ENCODE measurements around the gene OR11H12.
"Not testable (repeated sequence)": the region's sequence is repeated elsewhere in the genome, so short reads cannot be mapped to it uniquely, and the experiment has no call there.

OR11H12 gene, protein sequence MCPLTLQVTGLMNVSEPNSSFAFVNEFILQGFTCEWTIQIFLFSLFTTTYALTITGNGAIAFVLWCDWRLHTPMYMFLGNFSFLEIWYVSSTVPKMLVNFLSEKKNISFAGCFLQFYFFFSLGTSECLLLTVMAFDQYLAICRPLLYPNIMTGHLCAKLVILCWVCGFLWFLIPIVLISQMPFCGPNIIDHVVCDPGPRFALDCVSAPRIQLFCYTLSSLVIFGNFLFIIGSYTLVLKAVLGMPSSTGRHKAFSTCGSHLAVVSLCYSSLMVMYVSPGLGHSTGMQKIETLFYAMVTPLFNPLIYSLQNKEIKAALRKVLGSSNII

DNA sequence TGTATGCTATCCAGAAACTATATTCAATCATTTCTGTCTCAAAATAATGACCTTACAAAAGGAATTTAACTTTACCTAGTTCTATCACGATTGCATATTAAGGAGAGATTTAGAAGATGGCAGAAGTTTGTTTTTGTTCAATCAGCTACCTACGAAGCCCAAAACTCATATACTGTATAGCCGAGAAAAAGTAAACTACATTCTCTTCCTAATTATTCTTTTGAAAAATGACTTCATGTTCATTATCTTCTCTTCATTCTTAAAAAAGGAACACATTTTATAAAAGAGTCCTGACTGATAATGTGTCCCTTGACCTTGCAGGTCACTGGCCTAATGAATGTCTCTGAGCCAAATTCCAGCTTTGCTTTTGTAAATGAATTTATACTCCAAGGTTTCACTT is at the start of gene OR11H12:
Gene OR11H12 (plus strand): TSS at position 301 of the 400 bp plus-strand sequence. CDS start 0 bp downstream, at position 301.
- not testable (repeated sequence) for DNase-seq

DNA sequence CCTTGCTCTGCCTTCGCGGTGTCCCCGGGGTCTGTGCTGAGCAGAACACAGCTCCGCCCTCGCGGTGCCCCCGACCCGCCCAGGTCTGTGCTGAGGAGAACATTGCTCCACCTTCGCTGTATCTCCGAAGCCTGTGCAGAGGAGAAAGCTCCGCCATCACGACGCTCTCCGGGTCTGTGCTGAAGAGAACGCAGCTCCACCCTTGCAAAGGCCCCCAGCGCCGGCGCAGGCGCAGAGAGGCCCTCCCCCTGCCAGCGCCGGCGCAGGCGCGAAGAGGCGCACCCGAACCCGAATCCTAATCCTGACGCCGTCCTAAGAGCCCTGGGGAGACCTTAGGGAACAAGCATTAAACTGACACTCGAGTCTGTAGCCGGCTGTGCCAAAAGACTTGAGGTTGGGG is 18.0 kb upstream of the OR11H12 start:
- DNase-seq, result not testable (repeated sequence)

DNA sequence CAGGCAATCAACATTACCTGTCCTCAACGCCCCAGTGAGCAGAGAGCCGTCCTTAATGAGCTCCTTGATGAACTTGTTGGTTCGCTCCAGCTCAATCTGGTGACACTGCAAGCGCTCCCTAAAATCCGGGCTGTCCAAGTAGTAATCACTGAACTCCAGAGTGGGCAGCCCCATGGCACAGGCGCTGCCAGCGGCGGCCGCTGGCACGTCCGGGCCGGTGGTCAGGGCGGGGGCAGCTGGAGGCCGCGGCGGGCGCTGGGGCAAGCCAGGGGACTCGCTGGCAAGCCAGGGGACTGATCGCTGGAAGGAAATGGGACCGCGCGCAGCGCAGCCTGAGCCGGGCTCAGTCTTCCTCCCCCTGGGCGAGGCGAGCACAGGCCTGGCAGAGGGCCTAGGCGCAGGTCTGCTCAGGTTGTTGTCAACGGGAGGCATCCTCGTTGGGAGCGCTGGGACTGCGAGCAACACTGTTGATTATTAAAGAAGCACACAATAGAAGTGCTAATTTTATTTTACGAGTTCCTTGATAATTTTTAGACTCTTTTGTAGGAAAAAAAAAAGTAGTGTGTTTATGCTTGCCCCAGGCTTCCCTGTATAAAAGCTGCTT is 25.8 kb downstream of the OR11H12 start:
- DNase-seq, result not testable (repeated sequence)

DNA sequence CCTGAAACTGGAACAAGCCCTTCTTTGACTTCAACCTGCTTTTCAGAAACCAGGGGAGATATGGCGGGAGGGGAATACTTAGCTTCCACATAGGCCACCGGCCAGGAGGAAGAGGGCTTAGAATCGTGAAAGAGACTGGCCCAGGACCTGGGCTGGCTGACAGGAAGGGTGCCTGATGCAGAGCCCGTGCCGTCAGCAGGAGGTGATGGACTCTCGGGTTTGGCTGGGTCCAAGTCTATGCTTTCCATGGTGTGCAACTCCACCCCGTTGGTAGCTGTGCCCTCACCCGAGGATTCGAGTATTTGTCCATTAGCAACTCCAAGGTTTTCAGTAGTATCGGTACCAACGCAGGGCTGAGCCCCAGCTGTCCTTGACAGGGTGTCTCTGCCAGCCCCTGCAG is 35.1 kb downstream of the OR11H12 start:
- not testable (repeated sequence) for DNase-seq

DNA sequence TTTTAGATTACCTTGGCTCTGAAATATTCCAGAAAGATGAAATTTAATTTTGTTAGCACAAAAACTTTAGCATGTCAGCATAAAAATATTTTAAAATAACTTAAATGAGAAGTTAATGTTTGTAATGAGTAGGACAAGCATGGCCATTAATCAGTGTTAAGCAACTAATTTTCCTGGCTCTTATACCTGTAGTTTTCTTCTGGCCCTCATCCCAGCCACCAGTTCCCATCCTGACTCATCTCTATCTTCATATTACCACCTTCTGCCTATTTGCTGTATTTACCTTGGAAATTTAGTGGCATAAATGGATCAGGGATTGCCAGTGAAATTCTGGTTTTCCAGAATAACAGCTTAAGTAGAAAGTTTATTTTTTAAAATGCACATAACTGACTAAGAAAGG is 37.1 kb downstream of the OR11H12 start:
- not testable (repeated sequence) for DNase-seq

DNA sequence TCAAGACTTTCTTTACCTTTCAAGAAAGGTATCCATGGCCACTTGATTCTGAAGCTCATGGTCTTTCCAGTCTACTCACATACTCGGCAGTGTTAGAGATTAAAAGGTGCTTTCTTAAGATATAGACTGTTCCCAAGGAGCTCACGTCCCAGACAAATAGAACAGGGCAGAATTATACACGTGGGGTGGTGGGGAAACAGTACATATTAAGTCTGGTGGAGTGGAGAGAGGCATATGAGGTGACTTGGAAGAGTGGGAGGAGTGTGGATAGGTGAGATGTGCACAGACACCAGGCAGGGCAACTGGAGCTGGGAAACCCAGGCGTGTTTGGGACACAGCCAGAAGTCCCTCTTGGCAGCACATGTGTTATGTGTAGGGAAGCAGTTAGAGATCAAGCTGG is 37.9 kb downstream of the OR11H12 start:
- not testable (repeated sequence) for DNase-seq

DNA sequence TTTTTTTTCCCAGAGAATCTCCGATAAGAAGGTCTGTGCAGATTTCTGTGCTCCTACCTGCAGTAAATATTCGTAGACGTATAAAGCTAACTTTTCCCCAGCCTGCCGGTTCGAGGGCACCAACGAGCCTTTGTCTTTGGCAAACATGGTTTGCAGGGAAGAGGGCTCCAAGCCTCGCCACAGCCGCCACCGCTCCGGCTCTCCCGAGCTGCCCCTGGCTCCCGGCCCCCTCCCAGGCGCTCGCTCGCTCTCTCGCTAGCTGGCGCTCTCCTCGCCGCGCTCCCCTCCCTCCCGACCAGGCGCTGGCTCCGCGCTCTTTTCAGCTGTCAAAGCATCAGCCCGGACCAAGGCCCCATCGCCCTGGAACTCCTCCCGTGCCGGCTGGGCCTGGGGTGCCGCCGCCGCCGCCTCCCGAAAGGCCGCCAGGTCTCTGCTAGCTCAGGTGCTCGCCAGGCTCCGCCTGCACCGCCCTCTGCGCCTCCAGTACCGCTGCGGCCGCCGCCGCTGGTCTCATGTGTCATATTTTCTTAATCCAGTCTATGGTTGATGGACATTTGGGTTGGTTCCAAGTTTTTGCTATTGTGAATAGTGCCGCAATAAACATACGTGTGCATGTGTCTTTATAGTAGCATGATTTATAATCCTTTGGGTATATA is 45.3 kb downstream of the OR11H12 start:
- not testable (repeated sequence) for DNase-seq

Measured in NCI-H526 treated with DMSO at 0.1 percent for 48 hours (cell line).